Neural progenitor cell (in vitro differentiated cells): ENCODE results near the gene PDE4A.

Experiments used
- CTCF ChIP-seq: fragments of 200-600 bp; sonication (generic); IDR thresholded peaks from 2 replicates; pipeline ENCODE4 v1.5.1; 2017; ENCODE audit warnings: antibody characterized with exemption, mild to moderate bottlenecking
- EZH2 ChIP-seq: fragments of 200-600 bp; sonication (generic); IDR thresholded peaks from 2 replicates; pipeline ENCODE4 v1.6.1; 2017; ENCODE audit warnings: antibody characterized with exemption, mild to moderate bottlenecking, moderate library complexity

GRCh38 chr19:10395003-10395402, 25.3 kb upstream of the PDE4A start:
- TF ChIP-seq CTCF = no peak
- no peak for TF ChIP-seq EZH2
